ENCODE measurements around the gene FADS3. TPM values are rescaled to one million over a fixed set of nuclear protein-coding genes. Genes with fewer than 3 reads are reported as not detected.

Gene FADS3
- total and polyA plus RNA-seq, 2 of the 13 experiments (the other 11 are each of a cell fraction or from before 2014, with no cell fraction given), result 13.4 to 23.2 TPM

GRCh38 chr11:61827571-61828378 is 63.6 kb downstream of the FADS3 start, which contains the start of gene FADS2 (continued):
- TF ChIP-seq TRIM22 (IDR thresholded peaks at IDR 0.05), result no peak
- no peak for TF ChIP-seq ZNF276 (CRISPR knock-in tag; IDR thresholded peaks at IDR 0.05; ENCODE audit: low read depth)
- no peak for TF ChIP-seq ZNF230 (CRISPR knock-in tag; IDR thresholded peaks at IDR 0.05)
- no peak for TF ChIP-seq ZNF441 (CRISPR knock-in tag; IDR thresholded peaks at IDR 0.05; ENCODE audit: borderline replicate concordance)
- TF ChIP-seq ZNF296 (CRISPR knock-in tag; conservative IDR thresholded peaks at IDR 0.05), result no peak; the same call in 1 of the 2 replicates
- TF ChIP-seq ZNF768 (CRISPR knock-in tag; IDR thresholded peaks at IDR 0.05), result no peak
- TF ChIP-seq LCORL (IDR thresholded peaks at IDR 0.05), result no peak
- no peak; the same call in 1 of the 2 replicates for TF ChIP-seq LCORL (CRISPR knock-in tag; IDR thresholded peaks at IDR 0.05)
- TF ChIP-seq SP140L (CRISPR knock-in tag; IDR thresholded peaks at IDR 0.05; ENCODE audit: borderline replicate concordance), result no peak
- no peak for TF ChIP-seq ZNF318 (CRISPR knock-in tag; IDR thresholded peaks at IDR 0.05)
- TF ChIP-seq MAFK (conservative IDR thresholded peaks at IDR 0.05 in 1 of 2, IDR thresholded peaks at IDR 0.05 in 1 of 2; ENCODE audit: low read length in 2 of 2), result no peak
- peak; percentile 45; the same call in 1 of the 2 replicates for TF ChIP-seq HIVEP1 (CRISPR knock-in tag; IDR thresholded peaks at IDR 0.05)
- no peak for TF ChIP-seq ZSCAN9 (CRISPR knock-in tag; IDR thresholded peaks at IDR 0.05; ENCODE audit: borderline replicate concordance)
- TF ChIP-seq LBX2 (CRISPR knock-in tag; IDR thresholded peaks at IDR 0.05; ENCODE audit: borderline replicate concordance), result no peak
- TF ChIP-seq TEF (CRISPR knock-in tag; IDR thresholded peaks at IDR 0.05), result no peak
